HG02759 (cell line): ENCODE measurements around the gene NR1H4.
A peak's percentile ranks its signal among the peaks of the same experiment; 100 is the strongest.
"Not testable (repeated sequence)": the region's sequence is repeated elsewhere in the genome, so short reads cannot be mapped to it uniquely, and the experiment has no call there.

ENCODE experiments used
- ATAC-seq: cut with Tn5 transposase; IDR thresholded peaks from one replicate; pipeline ENCODE4 v1.9.1; 2021; ENCODE audit warnings: mild to moderate bottlenecking, moderate library complexity; ENCODE audit not compliant: unreplicated experiment

Gene NR1H4

GRCh38 chr12:100564905-100565467, 91.3 kb downstream of the NR1H4 start:
- no peak for ATAC-seq

- no peak for ATAC-seq
These were observed 92.4 kb downstream of the NR1H4 start for GRCh38 chr12:100565987-100566545.

- ATAC-seq, result peak; percentile 97
These were observed 93.4 kb downstream of the NR1H4 start for GRCh38 chr12:100566887-100567637.

- peak; percentile 27 for ATAC-seq
These were observed 94.3 kb downstream of the NR1H4 start for GRCh38 chr12:100567945-100568344.

GRCh38 chr12:100572184-100572583, 98.5 kb downstream of the NR1H4 start:
- ATAC-seq, result no peak

GRCh38 chr12:100573292-100574186, 99.9 kb downstream of the NR1H4 start, which contains the start of gene GAS2L3:
GAS2L3 (plus strand) TSS chr12:100573684; CDS start chr12:100594905, 21,221 bp downstream.
- ATAC-seq, result peak; percentile 99

GRCh38 chr12:100574187-100575074, 100.8 kb downstream of the NR1H4 start:
- no peak for ATAC-seq

GRCh38 chr12:100576331-100577036, 102.8 kb downstream of the NR1H4 start:
- ATAC-seq, result no peak

GRCh38 chr12:100578923-100579322, 105.3 kb downstream of the NR1H4 start:
- no peak for ATAC-seq

- ATAC-seq, result no peak
These were observed 106.2 kb downstream of the NR1H4 start for GRCh38 chr12:100579844-100580243.

GRCh38 chr12:100584256-100584655, 110.6 kb downstream of the NR1H4 start:
- ATAC-seq, result no peak

GRCh38 chr12:100591979-100592378, 118.3 kb downstream of the NR1H4 start:
- no peak for ATAC-seq

GRCh38 chr12:100593490-100593889, 119.8 kb downstream of the NR1H4 start:
- no peak for ATAC-seq

- no peak for ATAC-seq
These were observed 128.0 kb downstream of the NR1H4 start for GRCh38 chr12:100601626-100602025.

- not testable (repeated sequence) for ATAC-seq
These were observed 129.3 kb downstream of the NR1H4 start for GRCh38 chr12:100602997-100603396.

GRCh38 chr12:100608776-100609175, 135.1 kb downstream of the NR1H4 start:
- no peak for ATAC-seq

GRCh38 chr12:100610666-100611430, 137.2 kb downstream of the NR1H4 start:
- no peak for ATAC-seq

GRCh38 chr12:100612606-100613005, 138.9 kb downstream of the NR1H4 start:
- no peak for ATAC-seq
